HEK293 (cell line): Measurements from ENCODE around the gene CDC73.

Experiments used
- OVOL3 ChIP-seq: fragments of 450-650 bp; formaldehyde crosslinking; IDR thresholded peaks from 2 replicates; pipeline ENCODE4 v1.5.1; 2016; ENCODE audit warnings: missing biosample characterization, missing genetic modification characterization
- SP2 ChIP-seq: fragments of 450-650 bp; formaldehyde crosslinking; IDR thresholded peaks from 2 replicates; pipeline ENCODE4 v1.5.1; 2016; ENCODE audit warnings: missing biosample characterization, missing genetic modification characterization
- ZBTB17 ChIP-seq: fragments of 450-650 bp; formaldehyde crosslinking; IDR thresholded peaks from 2 replicates; pipeline ENCODE4 v1.5.1; 2016; ENCODE audit warnings: missing biosample characterization, missing genetic modification characterization
- ZBTB8A ChIP-seq: fragments of 450-650 bp; formaldehyde crosslinking; IDR thresholded peaks from 2 replicates; pipeline ENCODE4 v1.5.1; 2016; ENCODE audit warnings: missing biosample characterization, missing genetic modification characterization
- ZFP37 ChIP-seq: fragments of 450-650 bp; formaldehyde crosslinking; IDR thresholded peaks from 2 replicates; pipeline ENCODE4 v1.5.1; 2016; ENCODE audit warnings: missing biosample characterization, missing genetic modification characterization
- ZNF121 ChIP-seq: fragments of 450-650 bp; formaldehyde crosslinking; IDR thresholded peaks from 2 replicates; pipeline ENCODE4 v1.5.1; 2016; ENCODE audit warnings: missing biosample characterization, missing genetic modification characterization
- ZNF544 ChIP-seq: fragments of 450-650 bp; formaldehyde crosslinking; IDR thresholded peaks from 2 replicates; pipeline ENCODE4 v1.5.0; 2017; ENCODE audit warnings: missing biosample characterization, missing genetic modification characterization
- ZNF596 ChIP-seq: fragments of 450-650 bp; IDR thresholded peaks from 2 replicates; pipeline ENCODE4 v1.5.0; 2018; ENCODE audit warnings: missing biosample characterization, mild to moderate bottlenecking, missing genetic modification characterization, moderate library complexity
- ZNF830 ChIP-seq: fragments of 450-650 bp; IDR thresholded peaks from 2 replicates; pipeline ENCODE4 v1.5.0; 2018; ENCODE audit warnings: missing biosample characterization, missing genetic modification characterization, low read depth, mild to moderate bottlenecking, moderate library complexity
- ZSCAN30 ChIP-seq: fragments of 450-650 bp; IDR thresholded peaks from 2 replicates; pipeline ENCODE4 v1.5.1; 2018; ENCODE audit warnings: missing biosample characterization, mild to moderate bottlenecking, missing genetic modification characterization, moderate library complexity
- TF ChIP-seq, protein P1 (sequence below): fragments of 450-650 bp; formaldehyde crosslinking; IDR thresholded peaks from 2 replicates; pipeline ENCODE4 v1.5.1; 2016; ENCODE audit warnings: missing biosample characterization, missing genetic modification characterization
- TF ChIP-seq, protein P2 (sequence below): fragments of 450-650 bp; formaldehyde crosslinking; IDR thresholded peaks from 2 replicates; pipeline ENCODE4; 2016; ENCODE audit warnings: missing biosample characterization, missing genetic modification characterization
- TF ChIP-seq, protein P3 (sequence below): fragments of 450-650 bp; formaldehyde crosslinking; IDR thresholded peaks from 2 replicates; pipeline ENCODE4 v1.5.1; 2016; ENCODE audit warnings: missing biosample characterization, missing genetic modification characterization

DNA sequence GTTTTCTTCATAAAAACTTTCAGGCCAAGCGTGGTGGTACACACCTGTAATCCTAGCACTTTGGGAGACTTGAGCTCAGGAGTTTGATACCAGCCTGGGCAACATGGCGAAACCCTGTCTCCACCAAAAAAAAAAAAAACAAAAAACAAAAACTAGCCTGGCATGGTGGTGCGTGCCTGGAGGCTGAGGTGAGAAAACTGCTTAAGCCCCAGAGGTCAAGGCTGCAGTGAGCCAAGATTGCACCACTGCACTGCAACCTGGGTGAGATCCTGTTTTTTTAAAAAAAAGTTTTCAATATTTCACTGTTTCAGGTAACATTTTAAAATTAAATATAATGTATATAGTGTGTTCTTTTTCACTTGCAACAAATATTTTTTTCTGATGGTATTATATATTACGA is 78.1 kb downstream of the CDC73 start:
- TF ChIP-seq ZNF596 (tag by site-specific recombination): no peak
- TF ChIP-seq ZBTB17: no peak
- no peak for TF ChIP-seq ZSCAN30 (tag by site-specific recombination)
- no peak for TF ChIP-seq ZNF830 (tag by site-specific recombination)
- no peak for TF ChIP-seq ZNF121 (tag by site-specific recombination)
- no peak for TF ChIP-seq ZNF544 (tag by site-specific recombination)
- TF ChIP-seq, protein P1, sequence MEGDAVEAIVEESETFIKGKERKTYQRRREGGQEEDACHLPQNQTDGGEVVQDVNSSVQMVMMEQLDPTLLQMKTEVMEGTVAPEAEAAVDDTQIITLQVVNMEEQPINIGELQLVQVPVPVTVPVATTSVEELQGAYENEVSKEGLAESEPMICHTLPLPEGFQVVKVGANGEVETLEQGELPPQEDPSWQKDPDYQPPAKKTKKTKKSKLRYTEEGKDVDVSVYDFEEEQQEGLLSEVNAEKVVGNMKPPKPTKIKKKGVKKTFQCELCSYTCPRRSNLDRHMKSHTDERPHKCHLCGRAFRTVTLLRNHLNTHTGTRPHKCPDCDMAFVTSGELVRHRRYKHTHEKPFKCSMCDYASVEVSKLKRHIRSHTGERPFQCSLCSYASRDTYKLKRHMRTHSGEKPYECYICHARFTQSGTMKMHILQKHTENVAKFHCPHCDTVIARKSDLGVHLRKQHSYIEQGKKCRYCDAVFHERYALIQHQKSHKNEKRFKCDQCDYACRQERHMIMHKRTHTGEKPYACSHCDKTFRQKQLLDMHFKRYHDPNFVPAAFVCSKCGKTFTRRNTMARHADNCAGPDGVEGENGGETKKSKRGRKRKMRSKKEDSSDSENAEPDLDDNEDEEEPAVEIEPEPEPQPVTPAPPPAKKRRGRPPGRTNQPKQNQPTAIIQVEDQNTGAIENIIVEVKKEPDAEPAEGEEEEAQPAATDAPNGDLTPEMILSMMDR (tag by site-specific recombination): no peak
- TF ChIP-seq SP2 (tag by site-specific recombination): no peak
- no peak for TF ChIP-seq ZFP37 (tag by site-specific recombination)
- TF ChIP-seq, protein P2, sequence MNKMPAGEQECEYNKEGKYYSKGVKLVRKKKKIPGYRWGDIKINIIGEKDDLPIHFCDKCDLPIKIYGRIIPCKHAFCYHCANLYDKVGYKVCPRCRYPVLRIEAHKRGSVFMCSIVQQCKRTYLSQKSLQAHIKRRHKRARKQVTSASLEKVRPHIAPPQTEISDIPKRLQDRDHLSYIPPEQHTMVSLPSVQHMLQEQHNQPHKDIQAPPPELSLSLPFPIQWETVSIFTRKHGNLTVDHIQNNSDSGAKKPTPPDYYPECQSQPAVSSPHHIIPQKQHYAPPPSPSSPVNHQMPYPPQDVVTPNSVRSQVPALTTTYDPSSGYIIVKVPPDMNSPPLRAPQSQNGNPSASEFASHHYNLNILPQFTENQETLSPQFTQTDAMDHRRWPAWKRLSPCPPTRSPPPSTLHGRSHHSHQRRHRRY (tag by site-specific recombination): no peak
- TF ChIP-seq, protein P3, sequence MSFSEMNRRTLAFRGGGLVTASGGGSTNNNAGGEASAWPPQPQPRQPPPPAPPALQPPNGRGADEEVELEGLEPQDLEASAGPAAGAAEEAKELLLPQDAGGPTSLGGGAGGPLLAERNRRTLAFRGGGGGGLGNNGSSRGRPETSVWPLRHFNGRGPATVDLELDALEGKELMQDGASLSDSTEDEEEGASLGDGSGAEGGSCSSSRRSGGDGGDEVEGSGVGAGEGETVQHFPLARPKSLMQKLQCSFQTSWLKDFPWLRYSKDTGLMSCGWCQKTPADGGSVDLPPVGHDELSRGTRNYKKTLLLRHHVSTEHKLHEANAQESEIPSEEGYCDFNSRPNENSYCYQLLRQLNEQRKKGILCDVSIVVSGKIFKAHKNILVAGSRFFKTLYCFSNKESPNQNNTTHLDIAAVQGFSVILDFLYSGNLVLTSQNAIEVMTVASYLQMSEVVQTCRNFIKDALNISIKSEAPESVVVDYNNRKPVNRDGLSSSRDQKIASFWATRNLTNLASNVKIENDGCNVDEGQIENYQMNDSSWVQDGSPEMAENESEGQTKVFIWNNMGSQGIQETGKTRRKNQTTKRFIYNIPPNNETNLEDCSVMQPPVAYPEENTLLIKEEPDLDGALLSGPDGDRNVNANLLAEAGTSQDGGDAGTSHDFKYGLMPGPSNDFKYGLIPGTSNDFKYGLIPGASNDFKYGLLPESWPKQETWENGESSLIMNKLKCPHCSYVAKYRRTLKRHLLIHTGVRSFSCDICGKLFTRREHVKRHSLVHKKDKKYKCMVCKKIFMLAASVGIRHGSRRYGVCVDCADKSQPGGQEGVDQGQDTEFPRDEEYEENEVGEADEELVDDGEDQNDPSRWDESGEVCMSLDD: no peak
- no peak for TF ChIP-seq ZBTB8A (tag by site-specific recombination)
- no peak for TF ChIP-seq OVOL3 (tag by site-specific recombination)
